Mucosa of stomach (tissue), 1 donor: Measurements from ENCODE around the gene BAIAP2.

Experiments used
- H3K27me3 ChIP-seq: one replicate; pipeline ENCODE4 v1.7.0; 2013; ENCODE audit warnings: mild to moderate bottlenecking, low read length; ENCODE audit not compliant: control insufficient read depth, insufficient read depth
- H3K36me3 ChIP-seq: one replicate; pipeline ENCODE4 v1.7.0; 2013; ENCODE audit warnings: low read length; ENCODE audit not compliant: control insufficient read depth, insufficient read depth
- H3K4me1 ChIP-seq: one replicate; pipeline ENCODE4 v1.7.0; 2013; ENCODE audit warnings: mild to moderate bottlenecking, low read length; ENCODE audit not compliant: control insufficient read depth, insufficient read depth
- H3K4me3 ChIP-seq: one replicate; pipeline ENCODE4 v1.7.0; 2013; ENCODE audit warnings: low read length
- H3K9ac ChIP-seq: one replicate; pipeline ENCODE4 v1.7.0; 2013; ENCODE audit warnings: mild to moderate bottlenecking, low read length, moderate library complexity
- H3K9me3 ChIP-seq: one replicate; pipeline ENCODE4 v1.7.0; 2013; ENCODE audit warnings: mild to moderate bottlenecking, low read length, moderate library complexity; ENCODE audit not compliant: control insufficient read depth
- donor health status: Pancreatic carcinoma.

BAIAP2 gene

DNA sequence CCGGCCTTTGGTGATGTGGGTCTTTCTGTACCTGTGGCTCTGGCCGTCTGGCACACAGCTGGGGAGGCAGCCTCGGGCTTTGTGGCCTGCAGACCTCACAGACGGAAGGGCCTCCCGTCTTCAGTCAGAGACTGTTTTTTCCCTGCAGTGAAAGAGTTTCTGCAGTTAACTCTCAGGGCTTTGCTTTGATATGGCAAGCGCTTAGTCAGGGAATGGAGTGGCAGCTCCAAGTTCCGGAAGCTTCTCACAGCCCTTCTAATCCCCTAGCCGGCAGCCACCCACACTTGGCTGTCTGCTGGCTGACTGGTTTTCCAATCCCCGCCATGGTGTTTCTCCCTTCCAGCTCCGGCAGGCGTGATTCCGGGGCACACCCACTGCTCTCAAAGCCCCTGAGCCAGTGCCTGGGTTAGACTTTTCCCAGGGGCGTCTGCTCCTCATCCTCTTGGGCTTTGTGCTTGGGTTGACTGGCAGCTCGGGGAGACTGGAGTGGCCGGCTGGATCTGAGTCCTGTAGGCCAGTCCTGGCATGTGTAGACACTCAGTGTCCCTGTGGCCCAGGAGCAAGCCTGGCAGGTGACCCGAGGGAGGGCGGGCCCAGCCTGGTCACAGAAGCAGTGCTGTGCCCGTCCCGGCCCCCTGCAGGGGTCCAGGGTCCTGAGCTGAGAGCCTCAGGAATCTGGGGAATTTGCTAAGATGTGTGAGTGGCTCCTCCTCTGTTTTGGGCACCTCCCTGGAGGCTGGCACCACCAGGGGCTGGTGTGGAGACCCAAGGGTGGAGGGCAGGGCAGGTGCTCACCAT, 29.9 kb downstream of the BAIAP2 start:
- no peaks in the 10 kb centered on the region for H3K36me3 ChIP-seq
- peak overlapping the region; percentile 8 for H3K4me3 ChIP-seq
- H3K27me3 ChIP-seq, result no peaks in the 10 kb centered on the region
- H3K9me3 ChIP-seq, result no peaks in the 10 kb centered on the region
- H3K9ac ChIP-seq, result peak overlapping the region; percentile 56
- peaks cover 69% of the 10 kb centered on the region for H3K4me1 ChIP-seq

- peaks cover 69% of the 10 kb centered on the region for H3K4me1 ChIP-seq
Observed at GRCh38 chr17:81065500-81065899, 30.5 kb downstream of the BAIAP2 start.

GRCh38 chr17:81066072-81066471, 31.1 kb downstream of the BAIAP2 start:
- H3K27me3 ChIP-seq, result no peaks in the 10 kb centered on the region
- peaks cover 69% of the 10 kb centered on the region for H3K4me1 ChIP-seq
- H3K4me3 ChIP-seq, result no peak overlapping the region
- no peaks in the 10 kb centered on the region for H3K36me3 ChIP-seq
- H3K9me3 ChIP-seq, result no peaks in the 10 kb centered on the region
- H3K9ac ChIP-seq, result no peak overlapping the region

More at GRCh38 chr17:81065500-81065899, 30.5 kb downstream of the BAIAP2 start:
- peak overlapping the region; percentile 53 for H3K9ac ChIP-seq
- H3K4me3 ChIP-seq, result peak overlapping the region; percentile 8
- H3K36me3 ChIP-seq, result no peaks in the 10 kb centered on the region
- no peaks in the 10 kb centered on the region for H3K9me3 ChIP-seq
- no peaks in the 10 kb centered on the region for H3K27me3 ChIP-seq

DNA sequence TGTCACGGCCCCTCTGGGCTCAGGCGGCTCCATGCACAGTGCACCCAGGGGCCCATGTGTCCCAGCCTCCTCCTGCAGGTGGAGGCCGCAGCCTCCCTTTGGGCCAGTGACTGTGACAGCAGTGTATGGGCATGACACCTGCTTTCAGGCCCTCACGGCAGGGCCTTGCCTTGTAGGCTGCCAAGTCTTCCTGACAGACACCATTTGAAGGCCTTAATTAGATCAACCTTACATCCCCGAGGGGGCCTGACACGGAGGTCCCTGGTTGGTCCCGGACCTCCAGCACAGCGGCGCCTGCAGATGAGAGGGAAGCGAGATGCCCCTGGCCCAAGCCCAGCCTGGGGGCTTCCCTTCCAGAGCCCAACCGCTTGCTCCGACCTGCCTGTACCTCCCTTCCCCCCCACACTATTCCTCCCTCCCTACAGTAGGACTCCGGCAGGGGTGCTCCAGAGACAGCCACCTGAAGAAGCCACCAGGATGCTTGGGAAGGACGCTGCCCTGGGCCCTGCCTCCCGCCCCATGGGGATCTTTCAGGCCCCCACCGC, 31.9 kb downstream of the BAIAP2 start:
- no peaks in the 10 kb centered on the region for H3K9me3 ChIP-seq
- peaks cover 74% of the 10 kb centered on the region for H3K4me1 ChIP-seq
- no peaks in the 10 kb centered on the region for H3K36me3 ChIP-seq
- H3K27me3 ChIP-seq, result no peaks in the 10 kb centered on the region
- no peak overlapping the region for H3K4me3 ChIP-seq
- no peak overlapping the region for H3K9ac ChIP-seq

DNA sequence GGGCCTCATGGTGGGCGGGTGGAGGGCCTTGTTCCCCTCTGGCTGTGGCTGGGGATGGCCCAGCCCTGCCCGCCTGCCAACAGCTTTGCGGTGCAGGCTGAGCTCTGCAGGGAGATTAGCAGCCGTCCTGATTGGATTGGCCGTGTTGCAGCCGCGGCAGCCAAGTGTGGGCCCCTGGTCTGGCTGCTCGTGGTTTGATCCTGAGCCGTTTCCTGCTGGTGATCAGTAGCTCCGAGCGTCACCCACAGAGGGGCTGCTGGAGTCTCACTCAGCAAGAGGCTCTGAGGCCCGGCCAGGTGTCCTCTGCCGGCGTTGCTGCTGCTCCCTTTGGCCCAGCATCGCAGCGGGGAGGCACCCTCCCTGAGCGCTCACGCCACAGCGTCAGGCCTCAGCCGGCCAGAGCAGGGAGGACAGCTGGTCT, 32.5 kb downstream of the BAIAP2 start:
- Histone ChIP-seq H3K9me3 (no peaks in the 10 kb centered on the region), H3K36me3 (no peaks in the 10 kb centered on the region), H3K4me1 (peaks cover 80% of the 10 kb centered on the region), H3K27me3 (no peaks in the 10 kb centered on the region), H3K9ac (no peak overlapping the region), H3K4me3 (no peak overlapping the region)

DNA sequence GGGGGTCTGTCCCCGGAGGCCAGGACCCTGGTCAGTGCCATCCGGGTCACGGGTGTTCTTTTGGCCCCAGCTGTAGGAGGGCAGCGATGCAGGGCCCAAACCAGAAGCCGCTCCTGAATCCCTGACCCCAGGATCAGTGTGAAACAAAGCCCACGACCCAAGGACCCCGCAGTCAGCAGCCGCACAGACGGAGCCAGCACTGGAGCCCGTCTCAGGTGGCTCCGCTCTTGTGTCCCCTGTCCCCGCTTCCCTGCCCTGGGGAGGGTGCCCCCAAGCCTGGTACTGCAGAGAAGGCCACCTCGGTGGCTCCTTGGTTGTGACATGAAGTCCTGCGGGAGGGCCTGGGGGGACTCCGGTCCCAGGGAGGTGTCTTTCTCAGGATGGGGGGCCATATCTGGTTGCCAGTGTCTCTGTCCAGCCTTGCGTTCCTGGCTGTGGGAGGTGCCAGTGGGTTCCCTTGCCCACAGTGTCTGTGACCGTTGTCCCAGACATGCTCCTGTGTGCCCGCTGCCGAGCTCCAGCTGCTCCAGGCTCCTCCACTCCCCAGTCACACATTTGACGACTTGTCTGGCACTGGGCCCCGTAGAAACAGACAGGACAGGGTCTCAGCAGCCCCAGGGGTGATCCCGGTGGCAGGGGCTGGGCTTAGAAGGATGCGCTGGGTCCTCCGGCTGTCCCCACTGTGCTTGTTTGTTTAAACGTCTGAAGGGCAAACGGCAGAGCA, 33.6 kb downstream of the BAIAP2 start:
- Histone ChIP-seq H3K4me1 (peaks cover 79% of the 10 kb centered on the region), H3K36me3 (peaks cover 4% of the 10 kb centered on the region), H3K4me3 (no peak overlapping the region), H3K9ac (peak overlapping the region; percentile 4), H3K27me3 (no peaks in the 10 kb centered on the region), H3K9me3 (no peaks in the 10 kb centered on the region)

DNA sequence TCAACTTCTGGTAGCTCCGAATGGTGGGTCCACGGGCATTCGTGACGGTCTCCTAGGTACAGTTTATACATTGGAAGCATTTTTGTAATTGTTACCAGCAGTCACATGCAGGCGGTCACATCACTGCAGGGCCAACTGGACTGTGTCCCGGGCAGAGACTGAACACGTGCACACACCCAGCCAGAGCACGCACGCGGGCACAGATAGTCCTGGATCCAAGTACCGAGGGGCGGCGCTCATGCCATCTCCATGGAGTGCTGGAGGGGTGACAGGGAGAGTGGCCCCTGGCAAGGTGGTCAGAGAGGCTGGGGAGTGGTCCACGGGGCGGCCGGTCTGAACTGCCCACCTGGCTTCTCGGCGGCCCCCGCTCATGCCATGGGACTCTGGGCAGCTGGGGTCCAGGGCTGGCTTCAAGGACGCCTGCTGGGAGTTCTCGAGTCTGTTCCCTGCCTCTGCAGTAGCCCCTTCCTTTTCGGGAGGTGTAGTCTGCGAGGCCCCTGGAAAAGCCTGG, 34.2 kb downstream of the BAIAP2 start:
- H3K36me3 ChIP-seq, result peaks cover 5% of the 10 kb centered on the region
- no peak overlapping the region for H3K9ac ChIP-seq
- H3K4me3 ChIP-seq, result no peak overlapping the region
- no peaks in the 10 kb centered on the region for H3K27me3 ChIP-seq
- H3K4me1 ChIP-seq, result peaks cover 73% of the 10 kb centered on the region
- H3K9me3 ChIP-seq, result no peaks in the 10 kb centered on the region

- Histone ChIP-seq H3K36me3 (peaks cover 5% of the 10 kb centered on the region), H3K4me3 (no peak overlapping the region), H3K4me1 (peaks cover 70% of the 10 kb centered on the region)
Observed at GRCh38 chr17:81070541-81071246, 35.7 kb downstream of the BAIAP2 start.

DNA sequence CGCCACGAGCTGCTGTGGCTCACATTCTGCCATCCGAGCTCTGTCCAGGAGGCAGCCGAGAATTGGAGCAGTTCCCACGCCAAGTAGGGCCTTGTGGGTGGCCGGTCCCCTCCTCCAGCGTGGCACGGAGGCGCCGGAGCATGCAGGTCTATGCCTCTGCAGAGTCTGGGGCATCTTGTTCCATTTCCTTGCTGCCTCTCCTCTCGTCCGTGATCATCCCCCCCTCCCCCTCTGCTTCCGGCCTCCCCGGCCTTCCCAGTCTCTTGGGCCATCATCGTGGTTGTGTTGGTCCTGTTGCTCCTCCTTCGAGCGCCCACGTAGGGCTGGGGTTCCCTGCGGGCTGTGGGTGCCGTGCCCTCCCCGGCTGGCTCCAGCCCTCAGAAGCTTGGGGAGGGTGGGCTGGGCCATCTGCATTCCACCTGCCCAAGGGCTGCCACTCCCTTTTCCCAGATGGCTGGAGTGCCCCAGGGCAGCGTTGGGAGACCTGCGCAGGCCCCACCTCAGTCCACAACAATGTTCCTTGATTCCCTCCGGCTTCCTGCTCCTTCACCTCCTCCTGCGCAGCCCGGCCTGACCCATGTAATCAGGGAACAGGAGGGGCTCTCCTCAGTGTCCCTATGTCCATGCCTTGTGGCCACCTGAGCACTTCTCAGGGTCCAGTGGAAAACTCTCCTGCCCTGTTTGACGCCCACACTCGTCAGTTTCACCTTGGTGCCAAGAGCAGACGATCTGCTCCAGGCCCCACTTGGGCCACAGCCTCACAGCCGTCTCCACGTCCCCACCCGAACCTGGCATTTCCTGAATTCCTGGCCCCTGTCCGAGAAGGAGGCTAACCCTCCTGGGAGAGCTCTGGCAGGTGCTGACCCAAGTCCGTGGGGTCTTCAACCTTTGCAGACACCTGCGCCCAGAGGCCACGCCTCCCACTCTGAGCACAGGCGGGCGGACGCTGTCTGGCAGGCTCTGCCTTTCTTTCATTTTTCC, 37.1 kb downstream of the BAIAP2 start:
- Histone ChIP-seq H3K9me3 (no peaks in the 10 kb centered on the region), H3K27me3 (no peaks in the 10 kb centered on the region), H3K36me3 (peaks cover 10% of the 10 kb centered on the region), H3K4me3 (no peak overlapping the region), H3K4me1 (peaks cover 57% of the 10 kb centered on the region), H3K9ac (no peak overlapping the region)

More at GRCh38 chr17:81070541-81071246, 35.7 kb downstream of the BAIAP2 start:
- Histone ChIP-seq H3K9me3 (no peaks in the 10 kb centered on the region), H3K27me3 (no peaks in the 10 kb centered on the region), H3K9ac (no peak overlapping the region)

DNA sequence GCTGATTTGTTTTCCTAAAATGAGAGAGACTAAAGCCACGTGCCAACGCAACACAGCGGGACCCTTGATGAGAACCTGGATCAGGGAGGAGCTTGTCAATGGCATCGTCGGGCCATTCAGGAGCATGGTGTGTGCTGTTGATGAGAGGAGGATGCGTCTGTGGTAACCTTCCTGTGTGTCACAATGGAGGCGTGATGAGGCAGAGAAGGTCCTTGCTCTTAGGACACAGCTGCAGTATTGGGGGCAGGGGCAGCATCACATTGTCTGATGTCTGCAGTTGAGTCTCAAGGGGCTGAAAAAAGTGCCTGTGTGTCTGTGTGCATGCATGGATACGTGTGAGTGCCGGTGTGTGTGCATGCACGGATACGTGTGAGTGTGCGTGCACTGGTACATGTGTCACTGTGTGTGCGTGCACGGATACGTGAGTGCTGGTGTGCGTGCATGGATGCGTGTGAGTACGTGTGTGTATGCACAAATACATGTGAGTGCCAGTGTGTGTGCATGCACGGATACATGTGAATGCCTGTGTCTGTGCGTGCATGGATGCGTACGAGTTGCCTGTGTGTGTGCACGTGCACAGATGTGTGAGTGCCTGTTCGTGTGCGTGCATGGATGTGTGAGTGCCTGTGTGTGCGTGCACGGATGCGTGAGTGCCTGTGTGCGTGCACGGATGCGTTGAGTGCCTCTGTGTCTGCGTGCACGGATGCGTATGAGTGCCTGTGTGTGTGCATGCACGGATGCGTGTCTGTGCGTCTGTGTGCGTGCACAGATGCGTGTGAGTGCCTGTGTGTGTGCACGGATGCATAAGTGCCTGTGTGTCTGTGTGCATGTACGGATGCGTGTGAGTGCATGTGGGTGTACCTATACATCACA, 39.3 kb downstream of the BAIAP2 start:
- H3K9ac ChIP-seq, result no peak overlapping the region
- no peaks in the 10 kb centered on the region for H3K9me3 ChIP-seq
- H3K36me3 ChIP-seq, result peaks cover 10% of the 10 kb centered on the region
- H3K4me1 ChIP-seq, result peaks cover 37% of the 10 kb centered on the region
- H3K4me3 ChIP-seq, result no peak overlapping the region
- no peaks in the 10 kb centered on the region for H3K27me3 ChIP-seq
